Loucy (cell line): ENCODE data around the gene LRRC40.

Source experiments
- H2AFZ ChIP-seq: fragments of 200-600 bp; sonication (generic); 2 replicates; pipeline ENCODE4 v1.6.0; 2016; ENCODE audit warnings: antibody characterized with exemption, mild to moderate bottlenecking, low read length, moderate library complexity
- H3F3A ChIP-seq: fragments of 200-600 bp; 2 replicates; pipeline ENCODE4 v1.6.0; 2016; ENCODE audit warnings: antibody characterized with exemption, low read depth, mild to moderate bottlenecking
- H3K27me3 ChIP-seq: fragments of 200-600 bp; sonication (generic); 2 replicates; pipeline ENCODE4 v1.6.1; 2014; ENCODE audit warnings: low read length, mild to moderate bottlenecking; ENCODE audit not compliant: insufficient read depth, poor library complexity, severe bottlenecking
- H3K36me3 ChIP-seq: fragments of 200-600 bp; sonication (generic); 2 replicates; pipeline ENCODE4 v1.6.1; 2016; ENCODE audit warnings: low read length; ENCODE audit not compliant: insufficient read depth
- H3K4me1 ChIP-seq: fragments of 200-600 bp; sonication (generic); 2 replicates; pipeline ENCODE4 v1.5.1; 2014; ENCODE audit warnings: low read length, mild to moderate bottlenecking; ENCODE audit not compliant: insufficient read depth, poor library complexity, severe bottlenecking
- H3K4me2 ChIP-seq: fragments of 200-600 bp; sonication (generic); 2 replicates; pipeline ENCODE4 v1.6.0; 2014; ENCODE audit warnings: antibody characterized with exemption, low read length, low read depth, mild to moderate bottlenecking; ENCODE audit not compliant: poor library complexity, severe bottlenecking
- H3K4me3 ChIP-seq: fragments of 200-600 bp; sonication (generic); 2 replicates; pipeline ENCODE4 v1.5.1; 2014; ENCODE audit warnings: low read length, mild to moderate bottlenecking, mixed read lengths; ENCODE audit not compliant: poor library complexity, severe bottlenecking
- H3K79me2 ChIP-seq: fragments of 200-600 bp; sonication (generic); 2 replicates; pipeline ENCODE4 v1.6.1; 2014; ENCODE audit warnings: low read length; ENCODE audit not compliant: insufficient read depth
- H3K9ac ChIP-seq: fragments of 200-600 bp; sonication (generic); 2 replicates; pipeline ENCODE4 v1.6.0; 2014; ENCODE audit warnings: mild to moderate bottlenecking, low read depth, low read length, moderate library complexity; ENCODE audit not compliant: poor library complexity, severe bottlenecking
- H3K9me2 ChIP-seq: fragments of 200-600 bp; sonication (generic); replicated peaks from 2 replicates; pipeline ENCODE4 v1.6.1; 2016; ENCODE audit warnings: low read depth, low read length, mixed read lengths
- H3K9me3 ChIP-seq: fragments of 200-600 bp; sonication (generic); 2 replicates; pipeline ENCODE4 v1.6.1; 2014; ENCODE audit warnings: mild to moderate bottlenecking, antibody characterized with exemption, low read length, low read depth; ENCODE audit not compliant: insufficient read depth
- H4K20me1 ChIP-seq: fragments of 200-600 bp; sonication (generic); 2 replicates; pipeline ENCODE4 v1.6.0; 2014; ENCODE audit warnings: antibody characterized with exemption, low read length, mild to moderate bottlenecking; ENCODE audit not compliant: insufficient read depth, poor library complexity, severe bottlenecking
- EZH2phosphoT487 ChIP-seq: fragments of 200-600 bp; IDR thresholded peaks from 2 replicates; pipeline ENCODE4 v1.6.1; 2018; ENCODE audit warnings: antibody characterized with exemption, mild to moderate bottlenecking, moderate library complexity, borderline replicate concordance
- TF ChIP-seq, protein P1 (sequence below): fragments of 200-600 bp; sonication (generic); conservative IDR thresholded peaks from 2 replicates; pipeline ENCODE4 v1.5.1; 2014; ENCODE audit warnings: mild to moderate bottlenecking, antibody characterized with exemption, low read length

LRRC40 gene

GRCh38 chr1:70224954-70225353 is 19.6 kb upstream of the LRRC40 start:
- H3K79me2 ChIP-seq: peaks cover 96% of the 10 kb centered on the region
- H3K4me1 ChIP-seq: peaks cover 70% of the 10 kb centered on the region
- H2AFZ ChIP-seq: no peak overlapping the region
- peaks cover 45% of the 10 kb centered on the region for H3K36me3 ChIP-seq
- peaks cover 81% of the 10 kb centered on the region for H4K20me1 ChIP-seq
- no peaks in the 10 kb centered on the region for H3K9me2 ChIP-seq
- no peak for TF ChIP-seq EZH2phosphoT487
- TF ChIP-seq, protein P1, sequence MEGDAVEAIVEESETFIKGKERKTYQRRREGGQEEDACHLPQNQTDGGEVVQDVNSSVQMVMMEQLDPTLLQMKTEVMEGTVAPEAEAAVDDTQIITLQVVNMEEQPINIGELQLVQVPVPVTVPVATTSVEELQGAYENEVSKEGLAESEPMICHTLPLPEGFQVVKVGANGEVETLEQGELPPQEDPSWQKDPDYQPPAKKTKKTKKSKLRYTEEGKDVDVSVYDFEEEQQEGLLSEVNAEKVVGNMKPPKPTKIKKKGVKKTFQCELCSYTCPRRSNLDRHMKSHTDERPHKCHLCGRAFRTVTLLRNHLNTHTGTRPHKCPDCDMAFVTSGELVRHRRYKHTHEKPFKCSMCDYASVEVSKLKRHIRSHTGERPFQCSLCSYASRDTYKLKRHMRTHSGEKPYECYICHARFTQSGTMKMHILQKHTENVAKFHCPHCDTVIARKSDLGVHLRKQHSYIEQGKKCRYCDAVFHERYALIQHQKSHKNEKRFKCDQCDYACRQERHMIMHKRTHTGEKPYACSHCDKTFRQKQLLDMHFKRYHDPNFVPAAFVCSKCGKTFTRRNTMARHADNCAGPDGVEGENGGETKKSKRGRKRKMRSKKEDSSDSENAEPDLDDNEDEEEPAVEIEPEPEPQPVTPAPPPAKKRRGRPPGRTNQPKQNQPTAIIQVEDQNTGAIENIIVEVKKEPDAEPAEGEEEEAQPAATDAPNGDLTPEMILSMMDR: no peak
- H3K27me3 ChIP-seq: no peaks in the 10 kb centered on the region
- H3F3A ChIP-seq: peaks cover 8% of the 10 kb centered on the region; the same call in 1 of the 2 replicates
- peak overlapping the region; percentile 81 for H3K4me2 ChIP-seq
- peak overlapping the region; percentile 94 for H3K9ac ChIP-seq
- H3K4me3 ChIP-seq: peak overlapping the region; percentile 91
- H3K9me3 ChIP-seq: no peaks in the 10 kb centered on the region

DNA sequence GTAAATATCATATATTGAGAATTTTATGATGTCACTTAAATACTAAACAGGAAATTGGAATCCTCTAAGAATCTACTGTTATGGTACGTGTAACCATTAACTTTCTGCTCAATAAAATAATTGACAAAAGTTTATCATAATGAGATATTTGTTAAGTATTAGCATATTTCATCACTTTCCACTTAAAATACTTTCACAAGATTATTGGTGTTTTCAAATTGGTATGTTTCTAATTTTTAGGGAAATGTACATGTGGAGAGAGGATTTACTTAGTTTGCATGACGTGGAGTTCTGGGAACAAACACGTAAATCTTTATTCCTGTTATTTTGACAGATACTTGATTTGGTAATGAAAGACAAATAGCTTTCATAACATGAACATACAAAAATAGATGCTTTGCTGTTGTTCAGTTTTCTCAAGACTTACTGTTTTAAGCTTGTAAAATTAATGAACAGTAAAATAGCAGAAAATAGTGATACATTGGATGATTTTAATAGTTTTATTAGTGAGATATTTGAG is 17.4 kb upstream of the LRRC40 start:
- TF ChIP-seq, protein P1: no peak
- no peak for TF ChIP-seq EZH2phosphoT487
- Histone ChIP-seq H3K27me3 (no peaks in the 10 kb centered on the region), H3K4me3 (peak overlapping the region; percentile 91), H3K9me2 (no peaks in the 10 kb centered on the region), H3K4me2 (peak overlapping the region; percentile 81), H3K9me3 (no peaks in the 10 kb centered on the region), H3F3A (peaks cover 8% of the 10 kb centered on the region; the same call in 1 of the 2 replicates), H4K20me1 (peaks cover 60% of the 10 kb centered on the region), H3K36me3 (peaks cover 25% of the 10 kb centered on the region; the same call in 1 of the 2 replicates), H3K79me2 (peaks cover 96% of the 10 kb centered on the region), H3K4me1 (peaks cover 57% of the 10 kb centered on the region), H3K9ac (peak overlapping the region; percentile 94), H2AFZ (no peak overlapping the region)

GRCh38 chr1:70221238-70222121 is 16.1 kb upstream of the LRRC40 start, which contains the start of gene SRSF11:
Gene SRSF11 (plus strand): TSS chr1:70221380. CDS start chr1:70221637, 257 bp downstream.
- H3K27me3 ChIP-seq: no peaks in the 10 kb centered on the region
- H3K79me2 ChIP-seq: peaks cover 95% of the 10 kb centered on the region
- H2AFZ ChIP-seq: peak within 1 kb of the TSS; percentile 95
- H3F3A ChIP-seq: 0 out of 2 replicates have a peak, but pooled peaks cover under 1% of the 10 kb centered on the region
- H4K20me1 ChIP-seq: peaks cover 48% of the 10 kb centered on the region
- peak within 1 kb of the TSS; percentile 91 for H3K4me3 ChIP-seq
- H3K4me1 ChIP-seq: peaks cover 44% of the 10 kb centered on the region
- TF ChIP-seq EZH2phosphoT487: no peak
- TF ChIP-seq, protein P1: 0 out of 2 replicates have a peak, but pooled peaks have one; percentile 6
- no peaks in the 10 kb centered on the region for H3K9me3 ChIP-seq
- peak within 1 kb of the TSS; percentile 97 for H3K4me2 ChIP-seq
- peaks cover 25% of the 10 kb centered on the region; the same call in 1 of the 2 replicates for H3K36me3 ChIP-seq
- no peaks in the 10 kb centered on the region for H3K9me2 ChIP-seq
- H3K9ac ChIP-seq: peak within 1 kb of the TSS; percentile 94
